Measurements from ENCODE around the gene COA8. TPM values are rescaled to one million over a fixed set of nuclear protein-coding genes. Genes with fewer than 3 reads are reported as not detected.

Gene COA8
- total and polyA plus RNA-seq, 9 donors: 36.6 to 61.2 (median 48.7) TPM

GRCh38 chr14:103548463-103549351 is 14.1 kb upstream of the COA8 start:
- DNase-seq: no peak
- no peaks in the 10 kb centered on the region for H3K9me3 ChIP-seq (replicated peaks; ENCODE audit: control insufficient read depth, low read depth, low read length)
- peaks cover 88% of the 10 kb centered on the region for H3K4me1 ChIP-seq (ENCODE audit: control insufficient read depth, insufficient read depth, low read length)
- H3K36me3 ChIP-seq (ENCODE audit: control insufficient read depth, insufficient read depth, low read length): no peaks in the 10 kb centered on the region
- no peak overlapping the region for H3K27ac ChIP-seq (ENCODE audit: low read length)
- WGBS (ENCODE audit: insufficient coverage): 86% methylated on average over 26 of the region's 27 CpGs
- H3K27me3 ChIP-seq (ENCODE audit: control insufficient read depth, insufficient read depth, low read length): no peaks in the 10 kb centered on the region
- no peak overlapping the region for H3K4me3 ChIP-seq (ENCODE audit: low read length)

- DNase-seq: no peak
- Histone ChIP-seq H3K4me1 (ENCODE audit: control insufficient read depth, insufficient read depth, low read length) (peaks cover 87% of the 10 kb centered on the region), H3K4me3 (ENCODE audit: low read length) (no peak overlapping the region), H3K9me3 (replicated peaks; ENCODE audit: control insufficient read depth, low read depth, low read length) (no peaks in the 10 kb centered on the region), H3K36me3 (ENCODE audit: control insufficient read depth, insufficient read depth, low read length) (no peaks in the 10 kb centered on the region), H3K27me3 (ENCODE audit: control insufficient read depth, insufficient read depth, low read length) (no peaks in the 10 kb centered on the region), H3K27ac (ENCODE audit: low read length) (peak overlapping the region; percentile 65)
- 82% methylated on average over 19 of the region's 30 CpGs for WGBS (ENCODE audit: insufficient coverage)
Observed at GRCh38 chr14:103549361-103550311, 13.1 kb upstream of the COA8 start.

- no peaks in the 10 kb centered on the region for H3K36me3 ChIP-seq (ENCODE audit: control insufficient read depth, insufficient read depth, low read length)
- H3K4me3 ChIP-seq (ENCODE audit: low read length): peak overlapping the region; percentile 35
- no peaks in the 10 kb centered on the region for H3K27me3 ChIP-seq (ENCODE audit: control insufficient read depth, insufficient read depth, low read length)
- DNase-seq: peak; percentile 73
- H3K4me1 ChIP-seq (ENCODE audit: control insufficient read depth, insufficient read depth, low read length): peaks cover 84% of the 10 kb centered on the region
- WGBS (ENCODE audit: insufficient coverage): 63% methylated on average over 15 of the region's 22 CpGs
- H3K27ac ChIP-seq (ENCODE audit: low read length): peak overlapping the region; percentile 85
- H3K9me3 ChIP-seq (replicated peaks; ENCODE audit: control insufficient read depth, low read depth, low read length): no peaks in the 10 kb centered on the region
Observed at GRCh38 chr14:103550451-103551337, 12.1 kb upstream of the COA8 start.

- H3K9me3 ChIP-seq (replicated peaks; ENCODE audit: control insufficient read depth, low read depth, low read length): no peaks in the 10 kb centered on the region
- H3K4me1 ChIP-seq (ENCODE audit: control insufficient read depth, insufficient read depth, low read length): peaks cover 81% of the 10 kb centered on the region
- H3K27ac ChIP-seq (ENCODE audit: low read length): peak overlapping the region; percentile 85
- H3K4me3 ChIP-seq (ENCODE audit: low read length): peak overlapping the region; percentile 35
- peak; percentile 89 for DNase-seq
- 43% methylated on average over 17 of the region's 17 CpGs for WGBS (ENCODE audit: insufficient coverage)
- H3K36me3 ChIP-seq (ENCODE audit: control insufficient read depth, insufficient read depth, low read length): no peaks in the 10 kb centered on the region
- no peaks in the 10 kb centered on the region for H3K27me3 ChIP-seq (ENCODE audit: control insufficient read depth, insufficient read depth, low read length)
Observed at GRCh38 chr14:103551338-103551762, 11.4 kb upstream of the COA8 start.

- 43% methylated on average over 9 of the region's 18 CpGs for WGBS (ENCODE audit: insufficient coverage)
- Histone ChIP-seq H3K9me3 (replicated peaks; ENCODE audit: control insufficient read depth, low read depth, low read length) (no peaks in the 10 kb centered on the region), H3K4me1 (ENCODE audit: control insufficient read depth, insufficient read depth, low read length) (peaks cover 75% of the 10 kb centered on the region), H3K4me3 (ENCODE audit: low read length) (peak overlapping the region; percentile 35), H3K36me3 (ENCODE audit: control insufficient read depth, insufficient read depth, low read length) (no peaks in the 10 kb centered on the region), H3K27ac (ENCODE audit: low read length) (peak overlapping the region; percentile 85), H3K27me3 (ENCODE audit: control insufficient read depth, insufficient read depth, low read length) (no peaks in the 10 kb centered on the region)
- peak; percentile 89 for DNase-seq
Observed at GRCh38 chr14:103552011-103552845, 10.5 kb upstream of the COA8 start.

- Histone ChIP-seq H3K4me3 (ENCODE audit: low read length) (no peak overlapping the region), H3K4me1 (ENCODE audit: control insufficient read depth, insufficient read depth, low read length) (peaks cover 76% of the 10 kb centered on the region), H3K36me3 (ENCODE audit: control insufficient read depth, insufficient read depth, low read length) (no peaks in the 10 kb centered on the region), H3K27ac (ENCODE audit: low read length) (peak overlapping the region; percentile 85), H3K9me3 (replicated peaks; ENCODE audit: control insufficient read depth, low read depth, low read length) (no peaks in the 10 kb centered on the region), H3K27me3 (ENCODE audit: control insufficient read depth, insufficient read depth, low read length) (no peaks in the 10 kb centered on the region)
- no peak for DNase-seq
- 80% methylated on average over 2 of the region's 11 CpGs for WGBS (ENCODE audit: insufficient coverage)
Observed at GRCh38 chr14:103552846-103553210, 9.9 kb upstream of the COA8 start.

GRCh38 chr14:103555559-103556337 is 7.0 kb upstream of the COA8 start:
- peaks cover 69% of the 10 kb centered on the region for H3K4me1 ChIP-seq (ENCODE audit: control insufficient read depth, insufficient read depth, low read length)
- H3K27ac ChIP-seq (ENCODE audit: low read length): peak overlapping the region; percentile 67
- no peaks in the 10 kb centered on the region for H3K9me3 ChIP-seq (replicated peaks; ENCODE audit: control insufficient read depth, low read depth, low read length)
- no peaks in the 10 kb centered on the region for H3K27me3 ChIP-seq (ENCODE audit: control insufficient read depth, insufficient read depth, low read length)
- WGBS (ENCODE audit: insufficient coverage): 82% methylated on average over 2 of the region's 15 CpGs
- peaks cover 15% of the 10 kb centered on the region for H3K36me3 ChIP-seq (ENCODE audit: control insufficient read depth, insufficient read depth, low read length)
- H3K4me3 ChIP-seq (ENCODE audit: low read length): no peak overlapping the region
- DNase-seq: no peak

- Histone ChIP-seq H3K36me3 (ENCODE audit: control insufficient read depth, insufficient read depth, low read length) (peaks cover 16% of the 10 kb centered on the region), H3K27ac (ENCODE audit: low read length) (no peak overlapping the region), H3K4me3 (ENCODE audit: low read length) (no peak overlapping the region), H3K4me1 (ENCODE audit: control insufficient read depth, insufficient read depth, low read length) (peaks cover 65% of the 10 kb centered on the region), H3K27me3 (ENCODE audit: control insufficient read depth, insufficient read depth, low read length) (no peaks in the 10 kb centered on the region), H3K9me3 (replicated peaks; ENCODE audit: control insufficient read depth, low read depth, low read length) (no peaks in the 10 kb centered on the region)
- 87% methylated on average over 6 of the region's 15 CpGs for WGBS (ENCODE audit: insufficient coverage)
- DNase-seq: no peak
Observed at GRCh38 chr14:103556946-103557758, 5.6 kb upstream of the COA8 start.
